Measurements from ENCODE around the gene PTEN. TPM values are rescaled to one million over a fixed set of nuclear protein-coding genes. Genes with fewer than 3 reads are reported as not detected.
A peak's percentile ranks its signal among the peaks of the same experiment; 100 is the strongest.

PTEN gene
- total and polyA plus RNA-seq, 9 of the 15 experiments (the other 6 are each of a cell fraction or from before 2014, with no cell fraction given) = 8.4 to 56.9 (median 22.2) TPM

- TF ChIP-seq VEZF1 (CRISPR knock-in tag; IDR thresholded peaks at IDR 0.05) (peak; percentile 49), FOXJ2 (tag; IDR thresholded peaks at IDR 0.05) (no peak), NCOA2 (IDR thresholded peaks at IDR 0.05; ENCODE audit: partially characterized antibody in 2 of 2) (no peak), MAZ (CRISPR knock-in tag; conservative IDR thresholded peaks at IDR 0.05 in 1 of 2, IDR thresholded peaks at IDR 0.05 in 1 of 2) (peak in 1 of 2 experiments; percentile 19; a peak in 3 of 4 replicates), STAT6 (CRISPR knock-in tag; IDR thresholded peaks at IDR 0.05) (no peak), MIER1 (IDR thresholded peaks at IDR 0.05; ENCODE audit: low read depth) (no peak), TAF1 (IDR thresholded peaks at IDR 0.05; ENCODE audit: control insufficient read depth, extremely low read depth, insufficient read depth, low read length, severe bottlenecking) (peak; percentile 76), ZBTB2 (IDR thresholded peaks at IDR 0.05) (peak; percentile 56; the same call in 1 of the 2 replicates), ZFX (CRISPR knock-in tag; IDR thresholded peaks at IDR 0.05) (peak; percentile 93), ZNF57 (CRISPR knock-in tag; IDR thresholded peaks at IDR 0.05) (no peak), FOXP1 (CRISPR knock-in tag; IDR thresholded peaks at IDR 0.05) (0 out of 2 replicates have a peak, but pooled peaks have one; percentile 57), RNF2 (IDR thresholded peaks at IDR 0.05) (0 out of 2 replicates have a peak, but pooled peaks have one; percentile 16), POLR2AphosphoS5 (IDR thresholded peaks at IDR 0.05; ENCODE audit: control insufficient read depth, insufficient read depth, low read depth, low read length) (peak; percentile 75), SMC3 (conservative IDR thresholded peaks at IDR 0.05; ENCODE audit: insufficient read depth, low read depth, low read length) (no peak), ZNF444 (CRISPR knock-in tag; IDR thresholded peaks at IDR 0.05) (no peak)
- TF ChIP-seq, protein P1, sequence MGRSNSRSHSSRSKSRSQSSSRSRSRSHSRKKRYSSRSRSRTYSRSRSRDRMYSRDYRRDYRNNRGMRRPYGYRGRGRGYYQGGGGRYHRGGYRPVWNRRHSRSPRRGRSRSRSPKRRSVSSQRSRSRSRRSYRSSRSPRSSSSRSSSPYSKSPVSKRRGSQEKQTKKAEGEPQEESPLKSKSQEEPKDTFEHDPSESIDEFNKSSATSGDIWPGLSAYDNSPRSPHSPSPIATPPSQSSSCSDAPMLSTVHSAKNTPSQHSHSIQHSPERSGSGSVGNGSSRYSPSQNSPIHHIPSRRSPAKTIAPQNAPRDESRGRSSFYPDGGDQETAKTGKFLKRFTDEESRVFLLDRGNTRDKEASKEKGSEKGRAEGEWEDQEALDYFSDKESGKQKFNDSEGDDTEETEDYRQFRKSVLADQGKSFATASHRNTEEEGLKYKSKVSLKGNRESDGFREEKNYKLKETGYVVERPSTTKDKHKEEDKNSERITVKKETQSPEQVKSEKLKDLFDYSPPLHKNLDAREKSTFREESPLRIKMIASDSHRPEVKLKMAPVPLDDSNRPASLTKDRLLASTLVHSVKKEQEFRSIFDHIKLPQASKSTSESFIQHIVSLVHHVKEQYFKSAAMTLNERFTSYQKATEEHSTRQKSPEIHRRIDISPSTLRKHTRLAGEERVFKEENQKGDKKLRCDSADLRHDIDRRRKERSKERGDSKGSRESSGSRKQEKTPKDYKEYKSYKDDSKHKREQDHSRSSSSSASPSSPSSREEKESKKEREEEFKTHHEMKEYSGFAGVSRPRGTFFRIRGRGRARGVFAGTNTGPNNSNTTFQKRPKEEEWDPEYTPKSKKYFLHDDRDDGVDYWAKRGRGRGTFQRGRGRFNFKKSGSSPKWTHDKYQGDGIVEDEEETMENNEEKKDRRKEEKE (IDR thresholded peaks at IDR 0.05; ENCODE audit: borderline replicate concordance in 1 of 2, control insufficient read depth in 1 of 2, low read depth in 2 of 2, low read length in 1 of 2) = no peak
Observed at GRCh38 chr10:87817609-87818504, 45.6 kb upstream of the PTEN start, which contains the start of gene ATAD1 (continued).

All from K562 (cell line).